GM23338 (cell line): ENCODE data around the gene BHLHE41. TPM values are rescaled to one million over a fixed set of nuclear protein-coding genes. Genes with fewer than 3 reads are reported as not detected.

Experiments
- ATAC-seq: fragments of 200-7000 bp; cut with Tn5 transposase; 3 replicates; pipeline ENCODE4 v1.9.1; 2020
- DNase-seq: peaks from one replicate; pipeline ENCODE4 v3.0.0-alpha.2; 2015; ENCODE audit warnings: low spot score
- H2AFZ ChIP-seq: fragments of 200-600 bp; sonication (generic); 2 replicates; pipeline ENCODE4 v1.8.0; 2016; ENCODE audit warnings: antibody characterized with exemption, mild to moderate bottlenecking, moderate library complexity
- H3F3A ChIP-seq: fragments of 200-600 bp; sonication (generic); replicated peaks from 2 replicates; pipeline ENCODE4 v1.8.0; 2017; ENCODE audit warnings: antibody characterized with exemption, mixed run types, low read depth
- H3K27ac ChIP-seq: fragments of 200-600 bp; sonication (generic); 2 replicates; pipeline ENCODE4 v1.6.1; 2016; ENCODE audit warnings: low read depth
- H3K27me3 ChIP-seq: fragments of 200-600 bp; sonication (generic); 2 replicates; pipeline ENCODE4 v1.8.0; 2016; ENCODE audit warnings: mild to moderate bottlenecking, mixed run types, moderate library complexity; ENCODE audit not compliant: insufficient read depth
- H3K36me3 ChIP-seq: fragments of 200-600 bp; sonication (generic); 2 replicates; pipeline ENCODE4 v1.8.0; 2016; ENCODE audit warnings: mild to moderate bottlenecking; ENCODE audit not compliant: insufficient read depth
- H3K4me1 ChIP-seq: fragments of 200-600 bp; sonication (generic); 2 replicates; pipeline ENCODE4 v1.8.0; 2016; ENCODE audit warnings: mild to moderate bottlenecking, moderate library complexity; ENCODE audit not compliant: insufficient read depth
- H3K4me2 ChIP-seq: fragments of 200-600 bp; sonication (generic); 2 replicates; pipeline ENCODE4 v1.7.1; 2017; ENCODE audit warnings: mixed run types
- H3K4me3 ChIP-seq: fragments of 200-600 bp; sonication (generic); 2 replicates; pipeline ENCODE4 v1.6.1; 2016; ENCODE audit warnings: mixed run types
- H3K79me2 ChIP-seq: fragments of 200-600 bp; sonication (generic); replicated peaks from 2 replicates; pipeline ENCODE4 v1.8.0; 2017; ENCODE audit warnings: mild to moderate bottlenecking; ENCODE audit not compliant: insufficient read depth
- H3K9me2 ChIP-seq: fragments of 200-600 bp; sonication (generic); 2 replicates; pipeline ENCODE4 v1.8.0; 2017; ENCODE audit not compliant: insufficient read depth
- H4K20me1 ChIP-seq: fragments of 200-600 bp; sonication (generic); replicated peaks from 2 replicates; pipeline ENCODE4 v1.8.0; 2017; ENCODE audit warnings: mild to moderate bottlenecking; ENCODE audit not compliant: insufficient read depth
- H3K27ac Mint-ChIP-seq: 2 replicates; pipeline ENCODE4 v1.8.0; 2020; ENCODE audit warnings: inconsistent platforms, mild to moderate bottlenecking, moderate library complexity, mixed read lengths
- H3K27me3 Mint-ChIP-seq: 3 replicates; pipeline ENCODE4 v1.8.0; 2022; ENCODE audit warnings: low read depth, mild to moderate bottlenecking, moderate library complexity, mixed read lengths, inconsistent platforms; ENCODE audit not compliant: insufficient read depth, poor library complexity
- H3K36me3 Mint-ChIP-seq: 3 replicates; pipeline ENCODE4 v1.8.0; 2021; ENCODE audit warnings: low read depth, mild to moderate bottlenecking, inconsistent platforms, moderate library complexity, mixed read lengths
- H3K4me1 Mint-ChIP-seq: 3 replicates; pipeline ENCODE4 v1.8.0; 2020; ENCODE audit warnings: mild to moderate bottlenecking, inconsistent platforms, mixed read lengths
- H3K4me3 Mint-ChIP-seq: 3 replicates; pipeline ENCODE4 v1.8.0; 2021; ENCODE audit warnings: moderate library complexity, mild to moderate bottlenecking, inconsistent platforms, mixed read lengths
- H3K9me3 Mint-ChIP-seq: 3 replicates; pipeline ENCODE4 v1.8.0; 2020; ENCODE audit warnings: moderate library complexity, mild to moderate bottlenecking, inconsistent platforms, mixed read lengths
- CREB1 ChIP-seq: fragments of 250-450 bp; sonication (Bioruptor Pico); IDR thresholded peaks from 2 replicates; pipeline ENCODE4 v1.5.0; 2020; ENCODE audit warnings: low read depth, mild to moderate bottlenecking, moderate library complexity
- EZH2 ChIP-seq: fragments of 200-600 bp; sonication (generic); IDR thresholded peaks from one replicate; pipeline ENCODE4 v1.8.0; 2017; ENCODE audit warnings: antibody characterized with exemption, mild to moderate bottlenecking, low read depth; ENCODE audit not compliant: unreplicated experiment
- EZH2phosphoT487 ChIP-seq: fragments of 200-600 bp; sonication (generic); IDR thresholded peaks from one replicate; pipeline ENCODE4 v1.8.1; 2018; ENCODE audit warnings: antibody characterized with exemption; ENCODE audit not compliant: unreplicated experiment
- JUNB ChIP-seq: IDR thresholded peaks from one replicate; pipeline ENCODE4 v1.6.1; 2016; ENCODE audit warnings: antibody characterized with exemption; ENCODE audit not compliant: unreplicated experiment
- NANOG ChIP-seq: IDR thresholded peaks from 2 replicates; pipeline ENCODE4 v1.6.1; 2016; ENCODE audit warnings: antibody characterized with exemption, borderline replicate concordance
- POLR2AphosphoS5 ChIP-seq: IDR thresholded peaks from 2 replicates; pipeline ENCODE4 v1.6.1; 2016; ENCODE audit warnings: antibody characterized with exemption, low read depth
- STAT1 ChIP-seq: IDR thresholded peaks from one replicate; pipeline ENCODE4 v1.6.1; 2016; ENCODE audit warnings: antibody characterized with exemption; ENCODE audit not compliant: unreplicated experiment
- ZNF114 ChIP-seq: fragments of 250-450 bp; sonication (Bioruptor Pico); IDR thresholded peaks from 2 replicates; pipeline ENCODE4 v1.5.0; 2020; ENCODE audit warnings: mild to moderate bottlenecking, moderate library complexity
- ZNF331 ChIP-seq: fragments of 250-450 bp; sonication (Bioruptor Pico); IDR thresholded peaks from 2 replicates; pipeline ENCODE4 v1.5.0; 2020; ENCODE audit warnings: low read depth, mild to moderate bottlenecking, moderate library complexity
- polyA plus RNA-seq: library from polyadenylated mRNA; unstranded; fragments of >200 nt; fragmentation: Nextera tagmentation; extraction: Ambion mirVana; gene quantifications from 2 replicates; pipeline ENCODE4 v1.2.1, GENCODE V29; 2016
- total RNA-seq: library from RNA; depleted of rRNA; stranded (reverse); fragments of >200 nt; shearing (Covaris generic); gene quantifications from 2 replicates; pipeline ENCODE4 v1.2.3, GENCODE V29; 2014
- TF ChIP-seq, protein P1 (sequence below): IDR thresholded peaks from 2 replicates; pipeline ENCODE4 v1.6.1; 2016; ENCODE audit warnings: antibody characterized with exemption
- TF ChIP-seq, protein P2 (sequence below), 2 experiments: fragments of 200-600 bp in 1 of 2; sonication (generic) in 1 of 2; conservative IDR thresholded peaks; 2 replicates each; pipeline versions ENCODE4 v1.5.1 to v1.6.1; 2016 to 2017; ENCODE audit warnings: antibody characterized with exemption in 2 of 2, low read depth in 2 of 2, mild to moderate bottlenecking in 2 of 2, moderate library complexity in 1 of 2
- TF ChIP-seq, protein P3 (sequence below): fragments of 250-450 bp; sonication (Bioruptor Pico); IDR thresholded peaks from 2 replicates; pipeline ENCODE4 v1.5.0; 2020; ENCODE audit warnings: mild to moderate bottlenecking, moderate library complexity

BHLHE41 gene
- total and polyA plus RNA-seq, 2 experiments from 2014 or later: 1.6 to 2.9 TPM

DNA sequence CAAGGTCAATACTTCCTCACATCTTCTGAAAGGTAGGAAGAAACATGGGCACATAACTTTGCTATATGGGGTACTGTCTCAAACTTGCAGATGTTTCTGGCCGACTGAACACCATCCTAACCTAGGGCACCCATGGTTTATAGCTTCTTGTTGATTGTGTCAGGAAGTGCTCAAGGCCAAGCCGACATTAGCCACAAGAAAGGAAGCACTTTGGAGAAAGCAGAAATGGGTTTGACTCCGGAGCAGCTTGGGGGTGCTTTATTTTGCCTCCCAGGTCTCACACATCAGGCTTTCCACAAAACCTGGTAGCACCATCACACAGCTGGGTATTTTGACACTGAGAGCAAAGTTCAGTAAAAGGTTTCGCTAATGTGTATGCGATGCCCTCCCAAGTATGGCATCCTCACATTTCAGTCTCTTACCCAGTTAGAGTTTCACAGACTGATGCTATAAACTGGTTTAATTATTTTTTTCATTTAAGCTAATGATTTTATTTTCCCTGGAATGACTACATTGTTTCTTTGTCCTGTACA is 25.2 kb upstream of the BHLHE41 start (continued):
- TF ChIP-seq ZNF114 (CRISPR knock-in tag) (no peak), NANOG (no peak), JUNB (no peak), STAT1 (no peak), POLR2AphosphoS5 (no peak), ZNF331 (CRISPR knock-in tag) (no peak), CREB1 (no peak), EZH2phosphoT487 (no peak)
- TF ChIP-seq, protein P1, sequence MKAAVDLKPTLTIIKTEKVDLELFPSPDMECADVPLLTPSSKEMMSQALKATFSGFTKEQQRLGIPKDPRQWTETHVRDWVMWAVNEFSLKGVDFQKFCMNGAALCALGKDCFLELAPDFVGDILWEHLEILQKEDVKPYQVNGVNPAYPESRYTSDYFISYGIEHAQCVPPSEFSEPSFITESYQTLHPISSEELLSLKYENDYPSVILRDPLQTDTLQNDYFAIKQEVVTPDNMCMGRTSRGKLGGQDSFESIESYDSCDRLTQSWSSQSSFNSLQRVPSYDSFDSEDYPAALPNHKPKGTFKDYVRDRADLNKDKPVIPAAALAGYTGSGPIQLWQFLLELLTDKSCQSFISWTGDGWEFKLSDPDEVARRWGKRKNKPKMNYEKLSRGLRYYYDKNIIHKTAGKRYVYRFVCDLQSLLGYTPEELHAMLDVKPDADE: no peak
- TF ChIP-seq, protein P2, sequence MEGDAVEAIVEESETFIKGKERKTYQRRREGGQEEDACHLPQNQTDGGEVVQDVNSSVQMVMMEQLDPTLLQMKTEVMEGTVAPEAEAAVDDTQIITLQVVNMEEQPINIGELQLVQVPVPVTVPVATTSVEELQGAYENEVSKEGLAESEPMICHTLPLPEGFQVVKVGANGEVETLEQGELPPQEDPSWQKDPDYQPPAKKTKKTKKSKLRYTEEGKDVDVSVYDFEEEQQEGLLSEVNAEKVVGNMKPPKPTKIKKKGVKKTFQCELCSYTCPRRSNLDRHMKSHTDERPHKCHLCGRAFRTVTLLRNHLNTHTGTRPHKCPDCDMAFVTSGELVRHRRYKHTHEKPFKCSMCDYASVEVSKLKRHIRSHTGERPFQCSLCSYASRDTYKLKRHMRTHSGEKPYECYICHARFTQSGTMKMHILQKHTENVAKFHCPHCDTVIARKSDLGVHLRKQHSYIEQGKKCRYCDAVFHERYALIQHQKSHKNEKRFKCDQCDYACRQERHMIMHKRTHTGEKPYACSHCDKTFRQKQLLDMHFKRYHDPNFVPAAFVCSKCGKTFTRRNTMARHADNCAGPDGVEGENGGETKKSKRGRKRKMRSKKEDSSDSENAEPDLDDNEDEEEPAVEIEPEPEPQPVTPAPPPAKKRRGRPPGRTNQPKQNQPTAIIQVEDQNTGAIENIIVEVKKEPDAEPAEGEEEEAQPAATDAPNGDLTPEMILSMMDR (conservative IDR thresholded peaks at IDR 0.05; ENCODE audit: low read depth in 2 of 2): no peak

DNA sequence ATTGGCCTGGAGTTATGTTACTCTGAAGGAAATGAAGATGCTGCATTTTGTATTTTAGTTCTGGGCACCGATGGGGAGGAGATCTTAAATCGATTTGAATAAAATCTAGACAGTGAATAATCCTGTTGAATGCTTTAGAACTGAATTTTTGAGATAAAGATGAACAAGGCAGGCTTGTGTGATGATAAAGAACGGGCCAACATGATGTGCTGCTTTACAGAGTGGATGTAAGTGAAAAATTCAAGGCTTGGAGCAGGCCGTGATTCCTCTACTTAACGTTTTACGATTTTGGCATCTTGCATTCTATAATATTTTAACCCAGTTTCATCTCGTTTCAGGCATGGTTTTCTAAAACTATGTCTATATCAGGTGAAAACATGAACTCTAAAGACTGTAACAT is 23.5 kb upstream of the BHLHE41 start:
- Histone ChIP-seq H3K9me2 (peaks cover 8% of the 10 kb centered on the region), H3K4me2 (no peak overlapping the region), H3K4me1 (peaks cover 7% of the 10 kb centered on the region), H3K27ac (no peak overlapping the region), H3F3A (no peaks in the 10 kb centered on the region), H3K27me3 (no peaks in the 10 kb centered on the region), H4K20me1 (no peaks in the 10 kb centered on the region), H3K36me3 (no peaks in the 10 kb centered on the region), H2AFZ (no peak overlapping the region; the same call in 1 of the 2 replicates), H3K4me3 (no peak overlapping the region), H3K79me2 (no peaks in the 10 kb centered on the region)
- no peak for DNase-seq
- Mint-ChIP-seq H3K4me3 (no peak overlapping the region), H3K27me3 (peaks cover 2% of the 10 kb centered on the region), H3K36me3 (no peaks in the 10 kb centered on the region), H3K27ac (no peak overlapping the region), H3K4me1 (peaks cover 15% of the 10 kb centered on the region), H3K9me3 (no peaks in the 10 kb centered on the region)
- no peak for ATAC-seq
- TF ChIP-seq, protein P1: no peak
- TF ChIP-seq CREB1: no peak
- TF ChIP-seq JUNB: no peak
- no peak for TF ChIP-seq EZH2
- no peak for TF ChIP-seq NANOG
- no peak for TF ChIP-seq ZNF114 (CRISPR knock-in tag)
- TF ChIP-seq, protein P3, sequence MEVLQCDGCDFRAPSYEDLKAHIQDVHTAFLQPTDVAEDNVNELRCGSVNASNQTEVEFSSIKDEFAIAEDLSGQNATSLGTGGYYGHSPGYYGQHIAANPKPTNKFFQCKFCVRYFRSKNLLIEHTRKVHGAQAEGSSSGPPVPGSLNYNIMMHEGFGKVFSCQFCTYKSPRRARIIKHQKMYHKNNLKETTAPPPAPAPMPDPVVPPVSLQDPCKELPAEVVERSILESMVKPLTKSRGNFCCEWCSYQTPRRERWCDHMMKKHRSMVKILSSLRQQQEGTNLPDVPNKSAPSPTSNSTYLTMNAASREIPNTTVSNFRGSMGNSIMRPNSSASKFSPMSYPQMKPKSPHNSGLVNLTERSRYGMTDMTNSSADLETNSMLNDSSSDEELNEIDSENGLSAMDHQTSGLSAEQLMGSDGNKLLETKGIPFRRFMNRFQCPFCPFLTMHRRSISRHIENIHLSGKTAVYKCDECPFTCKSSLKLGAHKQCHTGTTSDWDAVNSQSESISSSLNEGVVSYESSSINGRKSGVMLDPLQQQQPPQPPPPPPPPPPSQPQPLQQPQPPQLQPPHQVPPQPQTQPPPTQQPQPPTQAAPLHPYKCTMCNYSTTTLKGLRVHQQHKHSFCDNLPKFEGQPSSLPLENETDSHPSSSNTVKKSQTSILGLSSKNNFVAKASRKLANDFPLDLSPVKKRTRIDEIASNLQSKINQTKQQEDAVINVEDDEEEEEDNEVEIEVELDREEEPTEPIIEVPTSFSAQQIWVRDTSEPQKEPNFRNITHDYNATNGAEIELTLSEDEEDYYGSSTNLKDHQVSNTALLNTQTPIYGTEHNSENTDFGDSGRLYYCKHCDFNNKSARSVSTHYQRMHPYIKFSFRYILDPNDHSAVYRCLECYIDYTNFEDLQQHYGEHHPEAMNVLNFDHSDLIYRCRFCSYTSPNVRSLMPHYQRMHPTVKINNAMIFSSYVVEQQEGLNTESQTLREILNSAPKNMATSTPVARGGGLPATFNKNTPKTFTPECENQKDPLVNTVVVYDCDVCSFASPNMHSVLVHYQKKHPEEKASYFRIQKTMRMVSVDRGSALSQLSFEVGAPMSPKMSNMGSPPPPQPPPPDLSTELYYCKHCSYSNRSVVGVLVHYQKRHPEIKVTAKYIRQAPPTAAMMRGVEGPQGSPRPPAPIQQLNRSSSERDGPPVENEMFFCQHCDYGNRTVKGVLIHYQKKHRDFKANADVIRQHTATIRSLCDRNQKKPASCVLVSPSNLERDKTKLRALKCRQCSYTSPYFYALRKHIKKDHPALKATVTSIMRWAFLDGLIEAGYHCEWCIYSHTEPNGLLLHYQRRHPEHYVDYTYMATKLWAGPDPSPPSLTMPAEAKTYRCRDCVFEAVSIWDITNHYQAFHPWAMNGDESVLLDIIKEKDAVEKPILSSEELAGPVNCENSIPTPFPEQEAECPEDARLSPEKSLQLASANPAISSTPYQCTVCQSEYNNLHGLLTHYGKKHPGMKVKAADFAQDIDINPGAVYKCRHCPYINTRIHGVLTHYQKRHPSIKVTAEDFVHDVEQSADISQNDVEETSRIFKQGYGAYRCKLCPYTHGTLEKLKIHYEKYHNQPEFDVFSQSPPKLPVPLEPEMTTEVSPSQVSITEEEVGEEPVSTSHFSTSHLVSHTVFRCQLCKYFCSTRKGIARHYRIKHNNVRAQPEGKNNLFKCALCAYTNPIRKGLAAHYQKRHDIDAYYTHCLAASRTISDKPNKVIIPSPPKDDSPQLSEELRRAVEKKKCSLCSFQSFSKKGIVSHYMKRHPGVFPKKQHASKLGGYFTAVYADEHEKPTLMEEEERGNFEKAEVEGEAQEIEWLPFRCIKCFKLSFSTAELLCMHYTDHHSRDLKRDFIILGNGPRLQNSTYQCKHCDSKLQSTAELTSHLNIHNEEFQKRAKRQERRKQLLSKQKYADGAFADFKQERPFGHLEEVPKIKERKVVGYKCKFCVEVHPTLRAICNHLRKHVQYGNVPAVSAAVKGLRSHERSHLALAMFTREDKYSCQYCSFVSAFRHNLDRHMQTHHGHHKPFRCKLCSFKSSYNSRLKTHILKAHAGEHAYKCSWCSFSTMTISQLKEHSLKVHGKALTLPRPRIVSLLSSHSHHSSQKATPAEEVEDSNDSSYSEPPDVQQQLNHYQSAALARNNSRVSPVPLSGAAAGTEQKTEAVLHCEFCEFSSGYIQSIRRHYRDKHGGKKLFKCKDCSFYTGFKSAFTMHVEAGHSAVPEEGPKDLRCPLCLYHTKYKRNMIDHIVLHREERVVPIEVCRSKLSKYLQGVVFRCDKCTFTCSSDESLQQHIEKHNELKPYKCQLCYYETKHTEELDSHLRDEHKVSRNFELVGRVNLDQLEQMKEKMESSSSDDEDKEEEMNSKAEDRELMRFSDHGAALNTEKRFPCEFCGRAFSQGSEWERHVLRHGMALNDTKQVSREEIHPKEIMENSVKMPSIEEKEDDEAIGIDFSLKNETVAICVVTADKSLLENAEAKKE (CRISPR knock-in tag): no peak
- TF ChIP-seq ZNF331 (CRISPR knock-in tag): no peak
- TF ChIP-seq EZH2phosphoT487: no peak
- no peak for TF ChIP-seq POLR2AphosphoS5
- no peak for TF ChIP-seq STAT1
